Tibial artery (tissue), 4 donors: ENCODE measurements around the gene CDKL5.

ENCODE experiments used
- DNase-seq, 2 donors: peaks; one replicate each; pipeline ENCODE4 v3.0.0-alpha.2; 2019
- H3K27ac ChIP-seq, 2 donors: fragments of 200-600 bp; sonication (generic) in 1 of 2; 1 replicate in 1 of 2; 2 replicates in 1 of 2; pipeline ENCODE4 v1.5.1; 2018 to 2019; ENCODE audit warnings: mild to moderate bottlenecking in 1 of 2
- H3K27me3 ChIP-seq, 2 donors: fragments of 200-600 bp; sonication (generic) in 1 of 2; one replicate each; pipeline versions ENCODE4 v1.5.1 to v1.6.0; 2016 to 2019
- H3K36me3 ChIP-seq, 3 donors: fragments of 200-600 bp; sonication (generic) in 2 of 3; one replicate each; pipeline ENCODE4 v1.5.1; 2016 to 2019; ENCODE audit warnings: mild to moderate bottlenecking in 2 of 3
- H3K4me1 ChIP-seq, 4 donors: fragments of 200-600 bp; sonication (generic) in 2 of 4; 1 replicate in 3 of 4; 2 replicates in 1 of 4; pipeline ENCODE4 v1.5.1; 2016 to 2019
- H3K4me3 ChIP-seq, 2 donors: fragments of 200-600 bp; sonication (generic) in 1 of 2; 1 replicate in 1 of 2; 2 replicates in 1 of 2; pipeline ENCODE4 v1.5.1; 2018 to 2019; ENCODE audit warnings: mild to moderate bottlenecking in 2 of 2
- H3K9me3 ChIP-seq, 3 donors: fragments of 200-600 bp; sonication (generic) in 1 of 3; one replicate each; pipeline ENCODE4 v1.5.1; 2016 to 2019
- CTCF ChIP-seq, 2 experiments: fragments of 200-600 bp in 1 of 2; fragments of 450-650 bp in 1 of 2; IDR thresholded peaks; one replicate each; pipeline ENCODE4 v1.5.1; 2017 to 2019; ENCODE audit warnings: antibody characterized with exemption in 2 of 2, mild to moderate bottlenecking in 1 of 2, moderate library complexity in 1 of 2
- intact Hi-C: fragments of 100-400 bp; cut with DNase I; formaldehyde crosslinking; loops from one replicate; pipeline ENCODE4 v1.15.0; 2023; ENCODE audit warnings: low total_unique reads

The CDKL5 gene

DNA sequence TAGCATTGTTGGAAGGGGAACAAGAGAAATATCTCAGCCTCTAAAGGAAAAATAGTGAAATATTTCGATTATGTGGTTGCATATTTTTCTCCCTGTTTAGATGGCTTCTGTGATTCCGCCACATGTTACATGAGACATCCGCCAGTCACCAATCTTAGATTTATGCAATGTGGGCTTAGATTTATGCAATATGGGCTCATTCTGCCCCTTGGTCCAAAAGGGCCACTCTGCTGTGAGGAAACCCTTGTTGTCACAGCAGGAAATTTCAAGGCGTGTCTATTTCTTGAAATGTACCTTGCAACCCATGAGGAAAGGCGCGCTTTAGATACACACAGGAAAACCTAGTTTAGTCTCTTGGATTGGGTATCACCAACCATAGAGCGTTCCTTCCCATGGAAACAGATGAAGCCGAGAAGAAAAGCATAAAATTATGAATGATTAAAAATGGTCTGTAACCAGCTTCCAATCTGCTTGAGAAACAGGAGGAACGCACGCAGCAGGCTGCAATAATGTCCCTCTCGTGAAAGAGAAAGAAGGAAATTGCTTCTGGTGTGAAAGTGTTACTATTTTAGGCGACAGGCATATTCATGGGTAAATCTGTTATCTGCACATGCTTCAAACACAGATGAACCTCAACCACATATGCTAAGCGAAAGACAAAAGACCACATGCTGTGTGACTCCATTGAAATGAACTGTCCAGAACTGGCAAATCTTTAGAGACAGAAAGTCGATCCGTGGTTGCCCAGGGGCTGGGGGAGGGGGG lies 242.8 kb downstream of the CDKL5 start:
- Histone ChIP-seq H3K4me1 (no peaks in the 10 kb centered on the region), H3K9me3 (no peaks in the 10 kb centered on the region), H3K36me3 (no peaks in the 10 kb centered on the region), H3K27ac (no peak overlapping the region), H3K4me3 (no peak overlapping the region), H3K27me3 (no peaks in the 10 kb centered on the region)
- TF ChIP-seq CTCF (IDR thresholded peaks at IDR 0.05), result no peak
- no peak for DNase-seq
- intact Hi-C loops, result no loop called here

DNA sequence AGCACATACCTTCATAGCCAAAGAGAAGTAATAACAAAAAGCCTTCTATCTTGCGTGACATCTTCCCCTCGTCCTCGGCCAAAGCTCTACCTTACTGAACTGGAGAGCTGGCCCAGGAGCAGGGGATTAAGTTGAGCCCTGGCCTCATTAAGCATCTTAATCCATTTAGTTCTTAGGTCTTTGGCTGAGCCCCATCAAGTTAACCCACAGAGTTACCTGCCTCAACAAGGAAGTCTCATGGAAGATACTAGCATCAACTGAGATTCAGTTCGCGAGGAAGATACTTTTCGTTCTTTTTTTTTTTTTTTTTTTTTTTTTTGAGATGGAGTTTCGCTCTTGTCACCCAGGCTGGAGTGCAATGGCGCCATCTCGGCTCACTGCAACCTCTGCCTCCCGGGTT lies 246.6 kb downstream of the CDKL5 start, which contains the start of gene RS1:
Gene RS1 (minus strand): TSS at position 101 of the 400 bp plus-strand sequence. CDS start 40 bp downstream, at position 61.
- no peak within 1 kb of the TSS for H3K4me3 ChIP-seq
- H3K27ac ChIP-seq, result no peak within 1 kb of the TSS
- peaks cover 0 to 6% (median 0%) of the 10 kb centered on the region in 4 donors for H3K4me1 ChIP-seq
- H3K27me3 ChIP-seq, result no peaks in the 10 kb centered on the region
- H3K36me3 ChIP-seq, result no peaks in the 10 kb centered on the region
- DNase-seq, result no peak
- TF ChIP-seq CTCF (IDR thresholded peaks at IDR 0.05), result no peak
- H3K9me3 ChIP-seq, result no peaks in the 10 kb centered on the region
- intact Hi-C loops, result loop anchor here (5.0 to 10.0 kb wide), 2 partner anchors 215 to 247 kb away; partner anchors contain the start of gene CDKL5

GRCh38 chrX:18674417-18674787 lies 249.0 kb downstream of the CDKL5 start:
- Histone ChIP-seq H3K36me3 (no peaks in the 10 kb centered on the region), H3K4me3 (peak overlapping the region; percentile 75 to 78), H3K27me3 (no peaks in the 10 kb centered on the region), H3K4me1 (peaks cover 0 to 6% (median 0%) of the 10 kb centered on the region in 4 donors), H3K27ac (peak overlapping the region; percentile 91 to 94), H3K9me3 (no peaks in the 10 kb centered on the region)
- peak; percentile 24 to 63 for DNase-seq
- intact Hi-C loops, result loop anchor here (5.0 to 10.0 kb wide), 2 partner anchors 213 to 250 kb away; partner anchors contain the start of gene CDKL5
- TF ChIP-seq CTCF (IDR thresholded peaks at IDR 0.05), result no peak

GRCh38 chrX:18674788-18675735 lies 249.7 kb downstream of the CDKL5 start:
- H3K4me3 ChIP-seq, result peak overlapping the region; percentile 75 to 78
- peak overlapping the region; percentile 91 to 94 for H3K27ac ChIP-seq
- peak; percentile 59 to 83 for DNase-seq
- TF ChIP-seq CTCF (IDR thresholded peaks at IDR 0.05), result no peak
- no peaks in the 10 kb centered on the region for H3K9me3 ChIP-seq
- no peaks in the 10 kb centered on the region for H3K27me3 ChIP-seq
- no peaks in the 10 kb centered on the region for H3K36me3 ChIP-seq
- H3K4me1 ChIP-seq, result peaks cover 0 to 6% (median 0%) of the 10 kb centered on the region in 4 donors
- intact Hi-C loops, result loop anchor here (5.0 to 10.0 kb wide), 2 partner anchors 212 to 250 kb away; partner anchors contain the start of gene CDKL5

GRCh38 chrX:18676050-18676449 lies 250.6 kb downstream of the CDKL5 start:
- no peaks in the 10 kb centered on the region for H3K9me3 ChIP-seq
- peaks cover 0 to 6% (median 0%) of the 10 kb centered on the region in 4 donors for H3K4me1 ChIP-seq
- no peak overlapping the region for H3K4me3 ChIP-seq
- no peaks in the 10 kb centered on the region for H3K27me3 ChIP-seq
- no peak for DNase-seq
- intact Hi-C loops, result loop anchor here (10.0 kb wide), 1 partner anchor 251 kb away; the partner anchor contains the start of gene CDKL5
- no peak overlapping the region for H3K27ac ChIP-seq
- no peaks in the 10 kb centered on the region for H3K36me3 ChIP-seq
- TF ChIP-seq CTCF (IDR thresholded peaks at IDR 0.05), result no peak
